HepG2 (cell line): ENCODE measurements around the gene TAF6L. TPM values are rescaled to one million over a fixed set of nuclear protein-coding genes. Genes with fewer than 3 reads are reported as not detected.

Experiments
- AKNA ChIP-seq: sonication (generic); formaldehyde crosslinking; IDR thresholded peaks from 2 replicates; pipeline ENCODE4 v1.4.0; 2020; ENCODE audit warnings: missing genetic modification reagents, borderline replicate concordance
- CEBPG ChIP-seq: IDR thresholded peaks from 2 replicates; pipeline ENCODE4 v1.6.1; 2016
- DMAP1 ChIP-seq: IDR thresholded peaks from 2 replicates; pipeline ENCODE4 v1.6.1; 2016
- HES4 ChIP-seq: sonication (generic); formaldehyde crosslinking; IDR thresholded peaks from 2 replicates; pipeline ENCODE4 v1.9.0; 2021; ENCODE audit warnings: mild to moderate bottlenecking, missing genetic modification reagents, borderline replicate concordance
- ISX ChIP-seq: sonication (generic); formaldehyde crosslinking; conservative IDR thresholded peaks from 2 replicates; pipeline ENCODE4 v1.5.0; 2020; ENCODE audit warnings: missing genetic modification reagents
- MBNL3 ChIP-seq: fragments of 250-450 bp; sonication (Bioruptor Pico); conservative IDR thresholded peaks from 2 replicates; pipeline ENCODE4 v1.8.0; 2022; ENCODE audit warnings: mild to moderate bottlenecking, inconsistent platforms
- MED1 ChIP-seq: sonication (generic); formaldehyde crosslinking; IDR thresholded peaks from 2 replicates; pipeline ENCODE4 v1.4.0; 2020; ENCODE audit warnings: missing genetic modification reagents
- REL ChIP-seq: sonication (generic); formaldehyde crosslinking; conservative IDR thresholded peaks from 2 replicates; pipeline ENCODE4 v1.8.0; 2022; ENCODE audit warnings: mild to moderate bottlenecking, missing genetic modification reagents, moderate library complexity
- ZBTB10 ChIP-seq: sonication (generic); formaldehyde crosslinking; IDR thresholded peaks from 2 replicates; pipeline ENCODE4 v1.4.0; 2020; ENCODE audit warnings: missing genetic modification reagents, borderline replicate concordance
- ZBTB39 ChIP-seq: sonication (generic); formaldehyde crosslinking; IDR thresholded peaks from 2 replicates; pipeline ENCODE4 v1.5.0; 2020; ENCODE audit warnings: missing genetic modification reagents
- ZNF235 ChIP-seq: sonication (generic); formaldehyde crosslinking; IDR thresholded peaks from 2 replicates; pipeline ENCODE4 v1.8.1; 2023; ENCODE audit warnings: mild to moderate bottlenecking, missing genetic modification reagents, borderline replicate concordance
- ZNF292 ChIP-seq: sonication (generic); formaldehyde crosslinking; IDR thresholded peaks from 2 replicates; pipeline ENCODE4 v1.8.1; 2022; ENCODE audit warnings: mild to moderate bottlenecking, low read depth, missing genetic modification reagents, borderline replicate concordance
- ZNF354B ChIP-seq: sonication (generic); formaldehyde crosslinking; IDR thresholded peaks from 2 replicates; pipeline ENCODE4 v1.8.0; 2022; ENCODE audit warnings: mild to moderate bottlenecking, missing genetic modification reagents
- ZNF446 ChIP-seq: sonication (generic); formaldehyde crosslinking; IDR thresholded peaks from 2 replicates; pipeline ENCODE4 v1.5.0; 2020; ENCODE audit warnings: mild to moderate bottlenecking, missing genetic modification reagents
- ZNF550 ChIP-seq: sonication (generic); formaldehyde crosslinking; IDR thresholded peaks from 2 replicates; pipeline ENCODE4 v1.4.0; 2020; ENCODE audit warnings: mild to moderate bottlenecking, missing genetic modification reagents, borderline replicate concordance
- ZNF567 ChIP-seq: sonication (generic); formaldehyde crosslinking; IDR thresholded peaks from 2 replicates; pipeline ENCODE4 v1.8.1; 2023; ENCODE audit warnings: mild to moderate bottlenecking, missing genetic modification reagents, borderline replicate concordance
- ZNF660 ChIP-seq: sonication (generic); formaldehyde crosslinking; IDR thresholded peaks from 2 replicates; pipeline ENCODE4 v1.5.1; 2020; ENCODE audit warnings: mild to moderate bottlenecking, low read depth, missing genetic modification reagents, borderline replicate concordance
- ZNF672 ChIP-seq: sonication (generic); formaldehyde crosslinking; IDR thresholded peaks from 2 replicates; pipeline ENCODE4 v1.8.1; 2022; ENCODE audit warnings: missing genetic modification reagents
- ZNF720 ChIP-seq: sonication (generic); formaldehyde crosslinking; IDR thresholded peaks from 2 replicates; pipeline ENCODE4 v1.4.0; 2020; ENCODE audit warnings: missing genetic modification reagents
- ZNF768 ChIP-seq: sonication (generic); formaldehyde crosslinking; IDR thresholded peaks from 2 replicates; pipeline ENCODE4 v1.4.0; 2020; ENCODE audit warnings: missing genetic modification reagents
- polyA plus RNA-seq, 8 experiments: library from polyadenylated mRNA; depleted of rRNA in 3 of 8; stranded (reverse) in 7 of 8; unstranded in 1 of 8; fragments of >200 nt; fragmentation: Illumina TruSeq in 4 of 8; extraction: Trizol in 4 of 8; gene quantifications; 2 replicates each; pipeline versions ENCODE4 v1.2.1 to v1.2.3, GENCODE V29; 2011 to 2016; ENCODE audit warnings: low read depth in 4 of 8, missing spikeins in 1 of 8, mixed read lengths in 1 of 8; ENCODE audit not compliant: insufficient read depth in 1 of 8
- total RNA-seq, 5 experiments: library from RNA; depleted of rRNA; stranded (reverse); fragments of >200 nt; fragmentation: Illumina TruSeq; extraction: Trizol; gene quantifications; 2 replicates each; pipeline ENCODE4 v1.2.3, GENCODE V29; 2016; ENCODE audit warnings: low read depth in 1 of 5

Gene TAF6L
- total and polyA plus RNA-seq, 2 of the 13 experiments (the other 11 are each of a cell fraction or from before 2014, with no cell fraction given) = 12.6 to 19.4 TPM

- TF ChIP-seq AKNA (CRISPR knock-in tag) (no peak), ZNF672 (CRISPR knock-in tag) (no peak), DMAP1 (CRISPR knock-in tag) (peak; percentile 75; the same call in 1 of the 2 replicates), ZNF235 (CRISPR knock-in tag) (no peak; the same call in 1 of the 2 replicates), ZNF446 (CRISPR knock-in tag) (no peak), ZNF550 (CRISPR knock-in tag) (no peak), REL (CRISPR knock-in tag) (no peak), ZNF292 (CRISPR knock-in tag) (no peak), ISX (CRISPR knock-in tag) (no peak), MED1 (CRISPR knock-in tag) (no peak), ZNF354B (CRISPR knock-in tag) (no peak), CEBPG (no peak), ZNF720 (CRISPR knock-in tag) (no peak), ZBTB10 (CRISPR knock-in tag) (no peak), HES4 (CRISPR knock-in tag) (no peak; the same call in 1 of the 2 replicates), ZBTB39 (CRISPR knock-in tag) (no peak), MBNL3 (CRISPR knock-in tag) (no peak), ZNF768 (CRISPR knock-in tag) (peak; percentile 44; the same call in 1 of the 2 replicates), ZNF567 (no peak), ZNF660 (CRISPR knock-in tag) (no peak)
Observed at GRCh38 chr11:62831520-62832335, 60.5 kb downstream of the TAF6L start, which contains the start of gene STX5 (continued).
